Vagina (tissue), 2 donors: ENCODE measurements around the gene KIF19. TPM values are rescaled to one million over a fixed set of nuclear protein-coding genes. Genes with fewer than 3 reads are reported as not detected.

ENCODE experiments used
- DNase-seq, 2 donors: peaks; one replicate each; pipeline ENCODE4 v3.0.0-alpha.2; 2017; ENCODE audit errors: extremely low spot score in 2 of 2
- H3K27ac ChIP-seq: fragments of 200-600 bp; sonication (generic); one replicate; pipeline ENCODE4 v1.5.1; 2019
- H3K27me3 ChIP-seq: fragments of 200-600 bp; sonication (generic); one replicate; pipeline ENCODE4 v1.5.1; 2019
- H3K36me3 ChIP-seq, 2 donors: fragments of 200-600 bp; sonication (generic); one replicate each; pipeline ENCODE4 v1.5.1; 2017 to 2019
- H3K4me1 ChIP-seq: fragments of 200-600 bp; sonication (generic); one replicate; pipeline ENCODE4 v1.5.1; 2019
- H3K4me3 ChIP-seq, 2 donors: fragments of 200-600 bp; sonication (generic); 1 replicate in 1 of 2; 2 replicates in 1 of 2; pipeline ENCODE4 v1.5.1; 2016 to 2019
- H3K9me3 ChIP-seq: fragments of 200-600 bp; sonication (generic); one replicate; pipeline ENCODE4 v1.5.1; 2019
- CTCF ChIP-seq, 3 experiments: fragments of 450-650 bp in 2 of 3; fragments of 200-600 bp in 1 of 3; sonication (generic) in 1 of 3; IDR thresholded peaks; one replicate each; pipeline ENCODE4 v1.5.1; 2017 to 2019; ENCODE audit warnings: antibody characterized with exemption in 3 of 3, mild to moderate bottlenecking in 2 of 3, moderate library complexity in 2 of 3
- POLR2A ChIP-seq, 2 donors: fragments of 450-650 bp; IDR thresholded peaks; one replicate each; pipeline ENCODE4 v1.6.1; 2017; ENCODE audit warnings: antibody characterized with exemption in 2 of 2, mild to moderate bottlenecking in 2 of 2, moderate library complexity in 2 of 2
- POLR2AphosphoS5 ChIP-seq, 2 donors: sonication (generic); formaldehyde crosslinking; IDR thresholded peaks; one replicate each; pipeline ENCODE4 v1.9.0; 2017; ENCODE audit warnings: antibody characterized with exemption in 2 of 2, mild to moderate bottlenecking in 2 of 2, low read depth in 1 of 2; ENCODE audit not compliant: insufficient read depth in 1 of 2
- intact Hi-C: fragments of 100-400 bp; cut with DNase I; formaldehyde crosslinking; loops from one replicate; pipeline ENCODE4 v1.15.1; 2023
- total RNA-seq: library from RNA; depleted of rRNA; stranded (reverse); fragments of >200 nt; gene quantifications from one replicate; pipeline ENCODE4 v1.2.3, GENCODE V29; 2016

KIF19 gene
- total RNA-seq, 1 donor from 2014 or later: 5.6 TPM

GRCh38 chr17:74354561-74354960 is 28.5 kb downstream of the KIF19 start:
- no peak overlapping the region for H3K27ac ChIP-seq
- no peaks in the 10 kb centered on the region for H3K27me3 ChIP-seq
- intact Hi-C loops: no loop called here
- H3K9me3 ChIP-seq: no peaks in the 10 kb centered on the region
- no peak for TF ChIP-seq POLR2A (IDR thresholded peaks at IDR 0.05)
- no peak for TF ChIP-seq CTCF (IDR thresholded peaks at IDR 0.05)
- TF ChIP-seq POLR2AphosphoS5 (IDR thresholded peaks at IDR 0.05; ENCODE audit: insufficient read depth in 1 of 2, low read depth in 1 of 2): no peak
- no peaks in the 10 kb centered on the region for H3K36me3 ChIP-seq
- H3K4me3 ChIP-seq: no peak overlapping the region
- no peak for DNase-seq
- peaks cover 11% of the 10 kb centered on the region for H3K4me1 ChIP-seq

GRCh38 chr17:74355065-74355464 is 29.0 kb downstream of the KIF19 start:
- Histone ChIP-seq H3K4me3 (no peak overlapping the region), H3K36me3 (no peaks in the 10 kb centered on the region), H3K4me1 (peaks cover 11% of the 10 kb centered on the region), H3K27ac (no peak overlapping the region), H3K9me3 (no peaks in the 10 kb centered on the region), H3K27me3 (no peaks in the 10 kb centered on the region)
- no peak for DNase-seq
- intact Hi-C loops: no loop called here
- no peak for TF ChIP-seq CTCF (IDR thresholded peaks at IDR 0.05)
- no peak for TF ChIP-seq POLR2AphosphoS5 (IDR thresholded peaks at IDR 0.05; ENCODE audit: insufficient read depth in 1 of 2, low read depth in 1 of 2)
- TF ChIP-seq POLR2A (IDR thresholded peaks at IDR 0.05): no peak

GRCh38 chr17:74356646-74357465 is 30.8 kb downstream of the KIF19 start:
- TF ChIP-seq POLR2AphosphoS5 (IDR thresholded peaks at IDR 0.05; ENCODE audit: insufficient read depth in 1 of 2, low read depth in 1 of 2) (no peak), CTCF (IDR thresholded peaks at IDR 0.05) (no peak), POLR2A (IDR thresholded peaks at IDR 0.05) (no peak)
- Histone ChIP-seq H3K27ac (no peak overlapping the region), H3K36me3 (no peaks in the 10 kb centered on the region), H3K9me3 (no peaks in the 10 kb centered on the region), H3K4me1 (peaks cover 20% of the 10 kb centered on the region), H3K4me3 (peak overlapping the region; percentile 19 to 23), H3K27me3 (no peaks in the 10 kb centered on the region)
- no peak for DNase-seq
- intact Hi-C loops: no loop called here

- no peak overlapping the region for H3K27ac ChIP-seq
- peaks cover 24% of the 10 kb centered on the region for H3K4me1 ChIP-seq
- no peak for DNase-seq
- no peaks in the 10 kb centered on the region for H3K27me3 ChIP-seq
- H3K9me3 ChIP-seq: no peaks in the 10 kb centered on the region
- H3K36me3 ChIP-seq: no peaks in the 10 kb centered on the region
- intact Hi-C loops: no loop called here
- peak overlapping the region; percentile 19 to 23 for H3K4me3 ChIP-seq
- no peak for TF ChIP-seq POLR2A (IDR thresholded peaks at IDR 0.05)
- TF ChIP-seq CTCF (IDR thresholded peaks at IDR 0.05): no peak
Measured at GRCh38 chr17:74357466-74357809, 31.4 kb downstream of the KIF19 start.

- DNase-seq: no peak
- intact Hi-C loops: no loop called here
- Histone ChIP-seq H3K27me3 (no peaks in the 10 kb centered on the region), H3K4me1 (peaks cover 24% of the 10 kb centered on the region), H3K9me3 (no peaks in the 10 kb centered on the region), H3K36me3 (no peaks in the 10 kb centered on the region), H3K27ac (no peak overlapping the region), H3K4me3 (no peak overlapping the region)
- TF ChIP-seq POLR2A (IDR thresholded peaks at IDR 0.05) (no peak), POLR2AphosphoS5 (IDR thresholded peaks at IDR 0.05; ENCODE audit: insufficient read depth in 1 of 2, low read depth in 1 of 2) (no peak), CTCF (IDR thresholded peaks at IDR 0.05) (no peak)
Measured at GRCh38 chr17:74358697-74359096, 32.7 kb downstream of the KIF19 start.
